B cell (primary cell): ENCODE results near the gene MIF. TPM values are rescaled to one million over a fixed set of nuclear protein-coding genes. Genes with fewer than 3 reads are reported as not detected.
"Not testable (repeated sequence)": the region's sequence is repeated elsewhere in the genome, so short reads cannot be mapped to it uniquely, and the experiment has no call there.

Experiments
- ATAC-seq: fragments of 200-7000 bp; cut with Tn5 transposase; one replicate; pipeline ENCODE4 v1.10.0; 2021; ENCODE audit warnings: low read depth, mild to moderate bottlenecking, moderate number of reproducible peaks, moderate library complexity
- CTCF ChIA-PET: fragments of 350-600 bp; sonication (Branson Sonifier 250); formaldehyde crosslinking; loops from one replicate; lab custom pipeline; 2021; ENCODE audit warnings: antibody characterized with exemption, inconsistent platforms; lab: Charles Lee
- POLR2A ChIA-PET: fragments of 350-600 bp; sonication (Branson Sonifier 250); formaldehyde crosslinking; loops from one replicate; lab custom pipeline; 2021; ENCODE audit warnings: antibody characterized with exemption; lab: Charles Lee
- DNase-seq: peaks from one replicate; pipeline ENCODE4 v3.0.0; 2013
- H2AFZ ChIP-seq: 2 replicates; pipeline ENCODE4 v1.6.1; 2012; ENCODE audit warnings: mild to moderate bottlenecking, low read depth, low read length; ENCODE audit not compliant: insufficient read depth, poor library complexity, severe bottlenecking
- H3K27ac ChIP-seq, 2 donors: 1 replicate in 1 of 2; 2 replicates in 1 of 2; pipeline ENCODE4 v1.5.1; 2012 to 2013; ENCODE audit warnings: low read length in 2 of 2, mild to moderate bottlenecking in 2 of 2, moderate library complexity in 1 of 2
- H3K27me3 ChIP-seq, 4 experiments: fragments of 200-600 bp in 1 of 4; sonication (generic) in 1 of 4; replicated peaks in 1 of 4; 1 replicate in 2 of 4; 2 replicates in 2 of 4; pipeline versions ENCODE4 v1.6.1 to v1.7.0; 2013 to 2016; ENCODE audit warnings: low read length in 3 of 4, mild to moderate bottlenecking in 2 of 4, mixed read lengths in 1 of 4, moderate library complexity in 1 of 4; ENCODE audit not compliant: insufficient read depth in 4 of 4, control insufficient read depth in 3 of 4; ENCODE audit errors: control extremely low read depth in 1 of 4
- H3K36me3 ChIP-seq, 2 experiments: replicated peaks in 1 of 2; 1 replicate in 1 of 2; 2 replicates in 1 of 2; pipeline versions ENCODE4 v1.6.1 to v1.7.1; 2013; ENCODE audit warnings: low read length in 1 of 2; ENCODE audit not compliant: insufficient read depth in 2 of 2, control insufficient read depth in 1 of 2; ENCODE audit errors: control extremely low read depth in 1 of 2, extremely low read depth in 1 of 2
- H3K4me1 ChIP-seq, 2 donors: fragments of 200-600 bp in 1 of 2; sonication (generic) in 1 of 2; 1 replicate in 1 of 2; 2 replicates in 1 of 2; pipeline versions ENCODE4 v1.5.1 to v1.6.1; 2013 to 2017; ENCODE audit warnings: low read length in 2 of 2; ENCODE audit not compliant: control insufficient read depth in 2 of 2, insufficient read depth in 2 of 2
- H3K4me2 ChIP-seq: replicated peaks from 2 replicates; pipeline ENCODE3; 2012; ENCODE audit warnings: mild to moderate bottlenecking, low read depth, low read length; ENCODE audit not compliant: poor library complexity, severe bottlenecking
- H3K4me3 ChIP-seq, 5 experiments: fragments of 200-600 bp in 1 of 5; sonication (generic) in 1 of 5; 1 replicate in 3 of 5; 2 replicates in 2 of 5; pipeline versions ENCODE4 v1.5.1 to v1.7.0; 2011 to 2016; ENCODE audit warnings: low read length in 4 of 5, mild to moderate bottlenecking in 4 of 5, low read depth in 2 of 5, control low read depth in 1 of 5, moderate library complexity in 1 of 5; ENCODE audit not compliant: insufficient read depth in 1 of 5; ENCODE audit errors: control extremely low read depth in 1 of 5, extremely low read depth in 1 of 5
- H3K79me2 ChIP-seq: fragments of 200-600 bp; sonication (generic); one replicate; pipeline ENCODE4 v1.6.0; 2016; ENCODE audit warnings: low read length; ENCODE audit not compliant: control insufficient read depth, insufficient read depth
- H3K9ac ChIP-seq: fragments of 200-600 bp; sonication (generic); 2 replicates; pipeline ENCODE4 v1.6.1; 2017; ENCODE audit warnings: mild to moderate bottlenecking, low read length, moderate library complexity
- H3K9me3 ChIP-seq, 3 donors: one replicate each; pipeline versions ENCODE4 v1.6.1 to v1.7.1; 2013; ENCODE audit warnings: low read length in 2 of 3; ENCODE audit not compliant: control insufficient read depth in 2 of 3, insufficient read depth in 1 of 3; ENCODE audit errors: control extremely low read depth in 1 of 3
- H4K20me1 ChIP-seq: 2 replicates; pipeline ENCODE4 v1.6.0; 2012; ENCODE audit warnings: mild to moderate bottlenecking, low read length; ENCODE audit not compliant: insufficient read depth, control insufficient read depth, poor library complexity, severe bottlenecking
- H3K27ac Mint-ChIP-seq: one replicate; pipeline ENCODE4 v1.8.0; 2021; ENCODE audit warnings: mixed read lengths
- H3K27me3 Mint-ChIP-seq: one replicate; pipeline ENCODE4 v1.8.0; 2021; ENCODE audit warnings: mixed read lengths
- H3K4me1 Mint-ChIP-seq: one replicate; pipeline ENCODE4 v1.8.0; 2021; ENCODE audit warnings: mixed read lengths
- H3K4me3 Mint-ChIP-seq: one replicate; pipeline ENCODE4 v1.8.0; 2021; ENCODE audit warnings: mixed read lengths
- H3K9me3 Mint-ChIP-seq: one replicate; pipeline ENCODE4 v1.8.0; 2022; ENCODE audit warnings: mixed read lengths; ENCODE audit not compliant: insufficient read depth
- CTCF ChIP-seq: fragments of 200-600 bp; IDR thresholded peaks from one replicate; pipeline ENCODE4 v1.8.0; 2022; ENCODE audit warnings: antibody characterized with exemption, mild to moderate bottlenecking
- EZH2 ChIP-seq: IDR thresholded peaks from 2 replicates; pipeline ENCODE4 v1.6.1; 2012; ENCODE audit warnings: borderline replicate concordance, low read depth, mild to moderate bottlenecking, moderate library complexity, low read length; ENCODE audit not compliant: insufficient read depth, poor library complexity, severe bottlenecking
- WGBS: methylation state at CpG from one replicate; pipeline ENCODE4 v1.1.5; 2013; ENCODE audit warnings: missing lambda C conversion rate; ENCODE audit not compliant: insufficient coverage; 5-methylcytosine and 5-hydroxymethylcytosine counted together
- intact Hi-C: fragments of 100-400 bp; cut with micrococcal nuclease; formaldehyde crosslinking; loops from one replicate; pipeline ENCODE4 v1.10.0; 2022
- polyA plus RNA-seq: library from polyadenylated mRNA; depleted of rRNA; stranded (reverse); fragments of >200 nt; gene quantifications from 2 replicates; pipeline ENCODE4 v1.2.3, GENCODE V29; 2012
- total RNA-seq, 2 donors: library from RNA; stranded (reverse); fragments of 120-200 nt in 1 of 2; gene quantifications; 1 replicate in 1 of 2; 2 replicates in 1 of 2; pipeline versions ENCODE4 v1.2.3 to v1.2.4, GENCODE V29; 2013 to 2022

The MIF gene
- total and polyA plus RNA-seq, 2 donors (not counting 1 experiment from before 2014, with no cell fraction given): 143 to 272 TPM

- H3K4me1 Mint-ChIP-seq, POLR2A ChIA-PET: not testable (repeated sequence)
Observed at GRCh38 chr22:23921586-23922201, 27.5 kb downstream of the MIF start.

GRCh38 chr22:23922921-23923320 is 28.7 kb downstream of the MIF start:
- Mint-ChIP-seq H3K4me1 (peaks cover under 1% of the 10 kb centered on the region), H3K4me3 (no peak overlapping the region), H3K27ac (no peak overlapping the region), H3K27me3 (no peaks in the 10 kb centered on the region), H3K9me3 (peaks cover 4% of the 10 kb centered on the region)
- ATAC-seq: no peak
- Histone ChIP-seq H3K79me2 (peaks cover 27% of the 10 kb centered on the region), H4K20me1 (no peaks in the 10 kb centered on the region), H3K9ac (no peak overlapping the region), H3K27me3 (no peaks in the 10 kb centered on the region), H3K27ac (no peak overlapping the region), H3K4me1 (no peaks in the 10 kb centered on the region), H3K4me2 (no peak overlapping the region), H3K9me3 (peaks cover 0 to 25% (median 9%) of the 10 kb centered on the region in 3 donors), H3K4me3 (no peak overlapping the region), H3K36me3 (peaks cover 0 to 47% of the 10 kb centered on the region in 2 experiments), H2AFZ (no peak overlapping the region)
- peak; percentile 1 for DNase-seq
- CTCF ChIA-PET: no interaction called here
- intact Hi-C loops: no loop called here
- TF ChIP-seq EZH2 (no peak), CTCF (no peak)
- no CpG with 5 or more reads among the region's 2 CpGs for WGBS
- POLR2A ChIA-PET: no interaction called here

More at GRCh38 chr22:23921586-23922201, 27.5 kb downstream of the MIF start:
- H2AFZ ChIP-seq, H3K27me3 Mint-ChIP-seq, H3K4me3 ChIP-seq, H3K27ac Mint-ChIP-seq, ATAC-seq, H3K4me2 ChIP-seq, H4K20me1 ChIP-seq, H3K27ac ChIP-seq, intact Hi-C loops, H3K9ac ChIP-seq, H3K4me3 Mint-ChIP-seq, H3K9me3 Mint-ChIP-seq, H3K27me3 ChIP-seq, H3K4me1 ChIP-seq: not testable (repeated sequence)
- peak; percentile 1 for DNase-seq
- H3K79me2 ChIP-seq: peaks cover 21% of the 10 kb centered on the region
- WGBS: 96% methylated on average over 11 of the region's 13 CpGs
- H3K36me3 ChIP-seq: peaks cover 0 to 46% of the 10 kb centered on the region in 2 experiments
- CTCF ChIA-PET: interaction anchor here (0.7 kb wide), 1 partner anchor 39 kb away, joined by 4 read pairs; no protein-coding TSS in a partner anchor
- H3K9me3 ChIP-seq: peaks cover 0 to 23% (median 9%) of the 10 kb centered on the region in 3 donors
